IMR-90 (cell line): Measurements from ENCODE around the gene KRTAP12-1.

Experiments used
- CEBPB ChIP-seq: IDR thresholded peaks from 2 replicates; pipeline ENCODE4 v1.6.1; 2012; ENCODE audit warnings: low read depth, low read length, improper control_type of control experiment
- CTCF ChIP-seq: conservative IDR thresholded peaks from 2 replicates; pipeline ENCODE4 v1.5.1; 2012; ENCODE audit warnings: mild to moderate bottlenecking, low read depth, low read length, improper control_type of control experiment
- MAFK ChIP-seq: IDR thresholded peaks from 2 replicates; pipeline ENCODE4 v1.6.1; 2012; ENCODE audit warnings: low read depth, low read length, improper control_type of control experiment
- MXI1 ChIP-seq: IDR thresholded peaks from 2 replicates; pipeline ENCODE4 v1.6.1; 2012; ENCODE audit warnings: low read depth, mild to moderate bottlenecking, low read length, moderate library complexity, borderline replicate concordance
- NFE2L2 ChIP-seq: fragments of 150-350 bp; IDR thresholded peaks from 2 replicates; pipeline ENCODE4 v1.6.1; 2016; ENCODE audit warnings: low read depth, mild to moderate bottlenecking, low read length
- POLR2A ChIP-seq: IDR thresholded peaks from 2 replicates; pipeline ENCODE4 v1.6.1; 2012; ENCODE audit warnings: mild to moderate bottlenecking, low read depth, low read length
- RAD21 ChIP-seq: IDR thresholded peaks from 2 replicates; pipeline ENCODE4 v1.6.1; 2012; ENCODE audit warnings: low read length, improper control_type of control experiment
- USF2 ChIP-seq: fragments of 150-350 bp; IDR thresholded peaks from 2 replicates; pipeline ENCODE4 v1.6.1; 2017; ENCODE audit warnings: mild to moderate bottlenecking, antibody characterized with exemption, low read length, low read depth

- TF ChIP-seq CTCF (no peak), RAD21 (no peak), USF2 (no peak), CEBPB (no peak), NFE2L2 (no peak), POLR2A (no peak), MXI1 (no peak), MAFK (no peak)
Observed at GRCh38 chr21:44702973-44703730, 21.2 kb upstream of the KRTAP12-1 start.
